Measurements from ENCODE around the gene EML4. TPM values are rescaled to one million over a fixed set of nuclear protein-coding genes. Genes with fewer than 3 reads are reported as not detected.

The EML4 gene
- total and polyA plus RNA-seq, 2 donors (not counting 1 experiment from before 2014, with no cell fraction given) = 49.4 to 134 TPM

GRCh38 chr2:42324244-42324643 lies 155.1 kb downstream of the EML4 start:
- no peaks in the 10 kb centered on the region for H3K79me2 ChIP-seq (ENCODE audit: control insufficient read depth, insufficient read depth, low read length)
- H3K9me3 ChIP-seq (ENCODE audit: control extremely low read depth in 1 of 3, control insufficient read depth in 2 of 3, insufficient read depth in 1 of 3, low read length in 2 of 3) = no peaks in the 10 kb centered on the region
- Mint-ChIP-seq H3K4me3 (no peak overlapping the region), H3K4me1 (no peaks in the 10 kb centered on the region), H3K9me3 (ENCODE audit: insufficient read depth) (no peaks in the 10 kb centered on the region), H3K27ac (no peak overlapping the region), H3K27me3 (no peaks in the 10 kb centered on the region)
- no peak overlapping the region for H3K27ac ChIP-seq (ENCODE audit: low read length in 2 of 2)
- no peaks in the 10 kb centered on the region for H4K20me1 ChIP-seq (ENCODE audit: control insufficient read depth, insufficient read depth, low read length, poor library complexity, severe bottlenecking)
- H2AFZ ChIP-seq (ENCODE audit: insufficient read depth, low read depth, low read length, poor library complexity, severe bottlenecking) = no peak overlapping the region
- 98% methylated on average over 4 of the region's 4 CpGs for WGBS (ENCODE audit: insufficient coverage)
- no peaks in the 10 kb centered on the region for H3K4me1 ChIP-seq (ENCODE audit: control insufficient read depth in 2 of 2, insufficient read depth in 2 of 2, low read length in 2 of 2)
- no peaks in the 10 kb centered on the region for H3K27me3 ChIP-seq (replicated peaks in 1 of 4; ENCODE audit: control extremely low read depth in 1 of 4, control insufficient read depth in 3 of 4, insufficient read depth in 4 of 4, low read length in 3 of 4)
- no peak overlapping the region for H3K4me3 ChIP-seq (ENCODE audit: control extremely low read depth in 1 of 5, extremely low read depth in 1 of 5, insufficient read depth in 1 of 5, low read depth in 2 of 5, low read length in 4 of 5)
- H3K9ac ChIP-seq (ENCODE audit: low read length) = no peak overlapping the region
- no peak overlapping the region for H3K4me2 ChIP-seq (replicated peaks; ENCODE audit: low read depth, low read length, poor library complexity, severe bottlenecking)
- ChIA-PET CTCF (interaction anchor here (1.0 kb wide), 1 partner anchor 453 kb away, joined by 3 read pairs; no protein-coding TSS in a partner anchor), POLR2A (no interaction called here)
- no peak for DNase-seq
- TF ChIP-seq EZH2 (IDR thresholded peaks at IDR 0.05; ENCODE audit: borderline replicate concordance, insufficient read depth, low read depth, low read length, poor library complexity, severe bottlenecking) (no peak), CTCF (IDR thresholded peaks at IDR 0.05) (no peak)
- H3K36me3 ChIP-seq (replicated peaks in 1 of 2; ENCODE audit: control extremely low read depth in 1 of 2, control insufficient read depth in 1 of 2, extremely low read depth in 1 of 2, insufficient read depth in 2 of 2, low read length in 1 of 2) = peaks cover 31 to 74% of the 10 kb centered on the region in 2 experiments
- intact Hi-C loops (cut with micrococcal nuclease) = loop anchor here (10.0 kb wide), 1 partner anchor 229 kb away; no protein-coding TSS in a partner anchor
- ATAC-seq (ENCODE audit: low read depth) = no peak

GRCh38 chr2:42324949-42325348 lies 155.8 kb downstream of the EML4 start:
- H3K9me3 Mint-ChIP-seq (ENCODE audit: insufficient read depth) = no peaks in the 10 kb centered on the region

More at GRCh38 chr2:42324949-42325348, 155.8 kb downstream of the EML4 start:
- no peak overlapping the region for H3K4me3 ChIP-seq (ENCODE audit: control extremely low read depth in 1 of 5, extremely low read depth in 1 of 5, insufficient read depth in 1 of 5, low read depth in 2 of 5, low read length in 4 of 5)
- no peak overlapping the region for H3K4me2 ChIP-seq (replicated peaks; ENCODE audit: low read depth, low read length, poor library complexity, severe bottlenecking)
- H3K9me3 ChIP-seq (ENCODE audit: control extremely low read depth in 1 of 3, control insufficient read depth in 2 of 3, insufficient read depth in 1 of 3, low read length in 2 of 3) = no peaks in the 10 kb centered on the region
- CTCF ChIA-PET = no interaction called here
- Mint-ChIP-seq H3K4me3 (no peak overlapping the region), H3K27ac (peak overlapping the region; percentile 21), H3K27me3 (no peaks in the 10 kb centered on the region), H3K4me1 (no peaks in the 10 kb centered on the region)
- no peaks in the 10 kb centered on the region for H3K4me1 ChIP-seq (ENCODE audit: control insufficient read depth in 2 of 2, insufficient read depth in 2 of 2, low read length in 2 of 2)
- peaks cover 34 to 78% of the 10 kb centered on the region in 2 experiments for H3K36me3 ChIP-seq (replicated peaks in 1 of 2; ENCODE audit: control extremely low read depth in 1 of 2, control insufficient read depth in 1 of 2, extremely low read depth in 1 of 2, insufficient read depth in 2 of 2, low read length in 1 of 2)
- H3K79me2 ChIP-seq (ENCODE audit: control insufficient read depth, insufficient read depth, low read length) = no peaks in the 10 kb centered on the region
- intact Hi-C loops (cut with micrococcal nuclease) = loop anchor here (10.0 kb wide), 1 partner anchor 230 kb away; no protein-coding TSS in a partner anchor
- H3K27me3 ChIP-seq (replicated peaks in 1 of 4; ENCODE audit: control extremely low read depth in 1 of 4, control insufficient read depth in 3 of 4, insufficient read depth in 4 of 4, low read length in 3 of 4) = no peaks in the 10 kb centered on the region
- TF ChIP-seq EZH2 (IDR thresholded peaks at IDR 0.05; ENCODE audit: borderline replicate concordance, insufficient read depth, low read depth, low read length, poor library complexity, severe bottlenecking) (no peak), CTCF (IDR thresholded peaks at IDR 0.05) (no peak)
- WGBS (ENCODE audit: insufficient coverage) = 100% methylated on average over 1 of the region's 2 CpGs
- H4K20me1 ChIP-seq (ENCODE audit: control insufficient read depth, insufficient read depth, low read length, poor library complexity, severe bottlenecking) = no peaks in the 10 kb centered on the region
- no peak for DNase-seq
- POLR2A ChIA-PET = no interaction called here
- H2AFZ ChIP-seq (ENCODE audit: insufficient read depth, low read depth, low read length, poor library complexity, severe bottlenecking) = no peak overlapping the region
- no peak for ATAC-seq (ENCODE audit: low read depth)
- H3K27ac ChIP-seq (ENCODE audit: low read length in 2 of 2) = no peak overlapping the region
- H3K9ac ChIP-seq (ENCODE audit: low read length) = no peak overlapping the region
